Measurements from ENCODE around the gene ACSM6. TPM values are rescaled to one million over a fixed set of nuclear protein-coding genes. Genes with fewer than 3 reads are reported as not detected.

ACSM6 gene
- total RNA-seq, 1 donor from 2014 or later = not detected

DNA sequence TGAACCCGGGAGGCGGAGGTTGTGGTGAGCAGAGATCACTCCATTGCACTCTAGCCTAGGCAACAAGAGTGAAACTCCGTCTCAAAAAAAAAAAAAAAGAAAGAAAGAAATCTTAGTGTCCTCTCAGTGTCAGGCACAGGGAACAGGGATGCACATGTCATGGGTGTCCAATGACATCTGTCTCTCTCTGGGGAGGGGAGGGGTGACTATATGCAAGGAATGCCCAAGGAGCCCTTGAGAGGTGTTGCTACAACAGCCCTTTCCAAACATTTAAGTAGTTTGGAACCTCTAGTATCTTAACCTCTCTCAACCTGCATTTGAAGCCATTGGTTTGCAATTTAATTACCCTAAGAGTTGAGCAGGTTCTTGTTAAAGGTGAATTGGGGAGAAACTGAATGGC is 67.9 kb downstream of the ACSM6 start:
- TF ChIP-seq POLR2A (IDR thresholded peaks at IDR 0.05) = no peak
- TF ChIP-seq POLR2AphosphoS5 (IDR thresholded peaks at IDR 0.05; ENCODE audit: insufficient read depth in 1 of 2, low read depth in 1 of 2) = no peak
- no peak for TF ChIP-seq CTCF (IDR thresholded peaks at IDR 0.05)
- no peak overlapping the region for H3K27ac ChIP-seq
- DNase-seq (ENCODE audit: extremely low spot score in 2 of 2) = no peak
- no peaks in the 10 kb centered on the region for H3K9me3 ChIP-seq
- H3K4me3 ChIP-seq = no peak overlapping the region
- H3K36me3 ChIP-seq = peaks cover 0 to 27% of the 10 kb centered on the region in 2 donors
- peaks cover 42% of the 10 kb centered on the region for H3K4me1 ChIP-seq
- no peaks in the 10 kb centered on the region for H3K27me3 ChIP-seq
- intact Hi-C loops (cut with DNase I) = no loop called here

- Histone ChIP-seq H3K4me1 (peaks cover 51% of the 10 kb centered on the region), H3K27ac (no peak overlapping the region), H3K36me3 (peaks cover 0 to 21% of the 10 kb centered on the region in 2 donors)
Observed at GRCh38 chr10:95262763-95263518, 68.9 kb downstream of the ACSM6 start.

DNA sequence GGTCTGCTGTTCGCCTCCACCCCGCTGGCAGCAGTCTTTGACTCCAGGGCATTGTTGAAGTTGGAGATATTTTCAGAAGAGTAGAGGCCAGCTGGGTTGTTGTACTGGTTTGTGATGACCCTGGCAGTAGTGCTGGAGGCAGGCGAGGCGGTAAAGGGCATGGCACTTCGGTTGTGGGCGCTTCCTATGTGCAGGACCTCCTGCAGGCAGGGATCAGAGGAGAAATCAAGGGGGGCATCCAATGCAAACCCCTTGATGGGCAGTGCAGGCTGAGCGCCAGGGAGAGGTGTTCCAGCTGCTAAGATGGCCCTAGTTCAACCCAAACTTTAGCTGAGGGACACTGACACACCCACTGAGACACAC is 69.8 kb downstream of the ACSM6 start:
- Histone ChIP-seq H3K27me3 (no peaks in the 10 kb centered on the region), H3K4me1 (peaks cover 60% of the 10 kb centered on the region), H3K9me3 (no peaks in the 10 kb centered on the region), H3K27ac (no peak overlapping the region), H3K36me3 (peaks cover 0 to 25% of the 10 kb centered on the region in 2 donors), H3K4me3 (no peak overlapping the region)
- DNase-seq (ENCODE audit: extremely low spot score in 2 of 2) = peak in 1 of 2 donors; percentile 81
- TF ChIP-seq POLR2A (IDR thresholded peaks at IDR 0.05) (no peak), POLR2AphosphoS5 (IDR thresholded peaks at IDR 0.05; ENCODE audit: insufficient read depth in 1 of 2, low read depth in 1 of 2) (peak in 1 of 2 donors; percentile 17), CTCF (IDR thresholded peaks at IDR 0.05) (no peak)
- intact Hi-C loops (cut with DNase I) = no loop called here

More at GRCh38 chr10:95262763-95263518, 68.9 kb downstream of the ACSM6 start:
- intact Hi-C loops (cut with DNase I) = no loop called here
- no peak for DNase-seq (ENCODE audit: extremely low spot score in 2 of 2)
- no peak for TF ChIP-seq POLR2AphosphoS5 (IDR thresholded peaks at IDR 0.05; ENCODE audit: insufficient read depth in 1 of 2, low read depth in 1 of 2)
- no peak overlapping the region for H3K4me3 ChIP-seq
- no peaks in the 10 kb centered on the region for H3K9me3 ChIP-seq
- no peaks in the 10 kb centered on the region for H3K27me3 ChIP-seq

GRCh38 chr10:95264227-95265051 is 70.4 kb downstream of the ACSM6 start:
- TF ChIP-seq CTCF (IDR thresholded peaks at IDR 0.05) (no peak), POLR2AphosphoS5 (IDR thresholded peaks at IDR 0.05; ENCODE audit: insufficient read depth in 1 of 2, low read depth in 1 of 2) (no peak), POLR2A (IDR thresholded peaks at IDR 0.05) (no peak)
- H3K4me1 ChIP-seq = peaks cover 64% of the 10 kb centered on the region
- peak in 1 of 2 donors; percentile 37 for DNase-seq (ENCODE audit: extremely low spot score in 2 of 2)
- peaks cover 0 to 25% of the 10 kb centered on the region in 2 donors for H3K36me3 ChIP-seq
- H3K4me3 ChIP-seq = no peak overlapping the region
- no peaks in the 10 kb centered on the region for H3K27me3 ChIP-seq
- intact Hi-C loops (cut with DNase I) = no loop called here
- H3K9me3 ChIP-seq = no peaks in the 10 kb centered on the region
- peak overlapping the region; percentile 9 for H3K27ac ChIP-seq

GRCh38 chr10:95265572-95265971 is 71.5 kb downstream of the ACSM6 start:
- intact Hi-C loops (cut with DNase I) = no loop called here
- peaks cover 0 to 25% of the 10 kb centered on the region in 2 donors for H3K36me3 ChIP-seq
- H3K4me1 ChIP-seq = peaks cover 57% of the 10 kb centered on the region
- H3K9me3 ChIP-seq = no peaks in the 10 kb centered on the region
- no peak for TF ChIP-seq POLR2AphosphoS5 (IDR thresholded peaks at IDR 0.05; ENCODE audit: insufficient read depth in 1 of 2, low read depth in 1 of 2)
- TF ChIP-seq POLR2A (IDR thresholded peaks at IDR 0.05) = no peak
- no peak for TF ChIP-seq CTCF (IDR thresholded peaks at IDR 0.05)
- H3K27ac ChIP-seq = no peak overlapping the region
- H3K4me3 ChIP-seq = no peak overlapping the region
- no peaks in the 10 kb centered on the region for H3K27me3 ChIP-seq
- peak in 1 of 2 donors; percentile 85 for DNase-seq (ENCODE audit: extremely low spot score in 2 of 2)
